ENCODE data around the gene IL20RA. TPM values are rescaled to one million over a fixed set of nuclear protein-coding genes. Genes with fewer than 3 reads are reported as not detected.

Gene IL20RA
- total and polyA plus RNA-seq, 2 of the 8 experiments (the other 6 are each of a cell fraction or from before 2014, with no cell fraction given) = 1.3 to 1.7 TPM

- TF ChIP-seq EP300 (IDR thresholded peaks at IDR 0.05; ENCODE audit: borderline replicate concordance in 1 of 2, low read depth in 2 of 2, low read length in 2 of 2) = no peak
These were observed 24.0 kb downstream of the IL20RA start (continued) for GRCh38 chr6:137020776-137021175.
